ENCODE measurements around the gene OSBPL1A. TPM values are rescaled to one million over a fixed set of nuclear protein-coding genes. Genes with fewer than 3 reads are reported as not detected.

The OSBPL1A gene
- total RNA-seq, 1 donor from 2014 or later, result 29.7 TPM

GRCh38 chr18:24400587-24400986, 3.0 kb upstream of the OSBPL1A start:
- no peak overlapping the region for H3K4me3 Mint-ChIP-seq (ENCODE audit: unreplicated experiment)
- TF ChIP-seq, protein P1, sequence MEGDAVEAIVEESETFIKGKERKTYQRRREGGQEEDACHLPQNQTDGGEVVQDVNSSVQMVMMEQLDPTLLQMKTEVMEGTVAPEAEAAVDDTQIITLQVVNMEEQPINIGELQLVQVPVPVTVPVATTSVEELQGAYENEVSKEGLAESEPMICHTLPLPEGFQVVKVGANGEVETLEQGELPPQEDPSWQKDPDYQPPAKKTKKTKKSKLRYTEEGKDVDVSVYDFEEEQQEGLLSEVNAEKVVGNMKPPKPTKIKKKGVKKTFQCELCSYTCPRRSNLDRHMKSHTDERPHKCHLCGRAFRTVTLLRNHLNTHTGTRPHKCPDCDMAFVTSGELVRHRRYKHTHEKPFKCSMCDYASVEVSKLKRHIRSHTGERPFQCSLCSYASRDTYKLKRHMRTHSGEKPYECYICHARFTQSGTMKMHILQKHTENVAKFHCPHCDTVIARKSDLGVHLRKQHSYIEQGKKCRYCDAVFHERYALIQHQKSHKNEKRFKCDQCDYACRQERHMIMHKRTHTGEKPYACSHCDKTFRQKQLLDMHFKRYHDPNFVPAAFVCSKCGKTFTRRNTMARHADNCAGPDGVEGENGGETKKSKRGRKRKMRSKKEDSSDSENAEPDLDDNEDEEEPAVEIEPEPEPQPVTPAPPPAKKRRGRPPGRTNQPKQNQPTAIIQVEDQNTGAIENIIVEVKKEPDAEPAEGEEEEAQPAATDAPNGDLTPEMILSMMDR (IDR thresholded peaks at IDR 0.05), result no peak
- DNase-seq (ENCODE audit: extremely low spot score, unreplicated experiment), result no peak
- H3K27ac Mint-ChIP-seq (ENCODE audit: unreplicated experiment), result no peak overlapping the region
- no peaks in the 10 kb centered on the region for H3K36me3 Mint-ChIP-seq (ENCODE audit: unreplicated experiment)
- H3K9me3 Mint-ChIP-seq (ENCODE audit: unreplicated experiment), result no peaks in the 10 kb centered on the region
- H3K4me1 Mint-ChIP-seq (ENCODE audit: unreplicated experiment), result peaks cover 19% of the 10 kb centered on the region
- H3K27me3 Mint-ChIP-seq (ENCODE audit: unreplicated experiment), result peaks cover 3% of the 10 kb centered on the region

GRCh38 chr18:24398540-24398939, 916 bp upstream of the OSBPL1A start:
- Mint-ChIP-seq H3K36me3 (ENCODE audit: unreplicated experiment) (no peaks in the 10 kb centered on the region), H3K27ac (ENCODE audit: unreplicated experiment) (peak overlapping the region; percentile 92), H3K9me3 (ENCODE audit: unreplicated experiment) (no peaks in the 10 kb centered on the region), H3K4me1 (ENCODE audit: unreplicated experiment) (peaks cover 30% of the 10 kb centered on the region), H3K4me3 (ENCODE audit: unreplicated experiment) (peak overlapping the region; percentile 83), H3K27me3 (ENCODE audit: unreplicated experiment) (no peaks in the 10 kb centered on the region)
- DNase-seq (ENCODE audit: extremely low spot score, unreplicated experiment), result no peak
- TF ChIP-seq, protein P1 (IDR thresholded peaks at IDR 0.05), result no peak

GRCh38 chr18:24397131-24397693, 412 bp downstream of the OSBPL1A start:
- H3K36me3 Mint-ChIP-seq (ENCODE audit: unreplicated experiment), result no peaks in the 10 kb centered on the region
- DNase-seq (ENCODE audit: extremely low spot score, unreplicated experiment), result no peak
- H3K4me1 Mint-ChIP-seq (ENCODE audit: unreplicated experiment), result peaks cover 30% of the 10 kb centered on the region

DNA sequence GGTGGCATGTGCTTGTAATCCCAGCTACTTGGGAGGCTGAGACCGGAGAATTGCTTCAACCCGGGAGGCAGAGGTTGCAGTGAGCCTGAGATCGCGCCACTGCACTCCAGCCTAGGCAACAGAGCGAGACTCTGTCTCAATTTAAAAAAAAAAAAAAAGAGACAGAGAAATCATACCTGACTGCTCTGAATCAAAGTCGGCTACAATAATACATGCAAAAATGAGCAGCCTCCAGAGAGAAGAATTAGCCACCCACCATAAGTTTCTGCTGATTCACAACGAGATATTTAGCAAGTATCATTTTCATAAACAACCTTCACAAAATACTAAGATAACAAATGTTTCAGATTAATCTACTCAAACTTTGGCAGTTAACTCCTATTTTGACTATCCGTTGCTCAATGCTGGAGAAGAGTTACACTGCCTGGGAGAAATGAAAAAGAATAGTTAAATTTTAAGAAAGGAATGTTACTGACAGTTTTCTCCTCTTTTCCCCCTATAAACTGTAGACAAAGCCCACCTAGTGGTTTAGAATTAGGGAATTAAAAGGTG, 1.5 kb downstream of the OSBPL1A start:
- Mint-ChIP-seq H3K9me3 (ENCODE audit: unreplicated experiment) (no peaks in the 10 kb centered on the region), H3K36me3 (ENCODE audit: unreplicated experiment) (no peaks in the 10 kb centered on the region), H3K4me1 (ENCODE audit: unreplicated experiment) (peaks cover 30% of the 10 kb centered on the region), H3K4me3 (ENCODE audit: unreplicated experiment) (no peak overlapping the region), H3K27ac (ENCODE audit: unreplicated experiment) (no peak overlapping the region), H3K27me3 (ENCODE audit: unreplicated experiment) (no peaks in the 10 kb centered on the region)
- DNase-seq (ENCODE audit: extremely low spot score, unreplicated experiment), result no peak
- TF ChIP-seq, protein P1 (IDR thresholded peaks at IDR 0.05), result no peak

More at GRCh38 chr18:24397131-24397693, 412 bp downstream of the OSBPL1A start:
- H3K9me3 Mint-ChIP-seq (ENCODE audit: unreplicated experiment), result no peaks in the 10 kb centered on the region
- no peaks in the 10 kb centered on the region for H3K27me3 Mint-ChIP-seq (ENCODE audit: unreplicated experiment)
- TF ChIP-seq, protein P1 (IDR thresholded peaks at IDR 0.05), result no peak
- H3K4me3 Mint-ChIP-seq (ENCODE audit: unreplicated experiment), result peak overlapping the region; percentile 83
- H3K27ac Mint-ChIP-seq (ENCODE audit: unreplicated experiment), result peak overlapping the region; percentile 68

DNA sequence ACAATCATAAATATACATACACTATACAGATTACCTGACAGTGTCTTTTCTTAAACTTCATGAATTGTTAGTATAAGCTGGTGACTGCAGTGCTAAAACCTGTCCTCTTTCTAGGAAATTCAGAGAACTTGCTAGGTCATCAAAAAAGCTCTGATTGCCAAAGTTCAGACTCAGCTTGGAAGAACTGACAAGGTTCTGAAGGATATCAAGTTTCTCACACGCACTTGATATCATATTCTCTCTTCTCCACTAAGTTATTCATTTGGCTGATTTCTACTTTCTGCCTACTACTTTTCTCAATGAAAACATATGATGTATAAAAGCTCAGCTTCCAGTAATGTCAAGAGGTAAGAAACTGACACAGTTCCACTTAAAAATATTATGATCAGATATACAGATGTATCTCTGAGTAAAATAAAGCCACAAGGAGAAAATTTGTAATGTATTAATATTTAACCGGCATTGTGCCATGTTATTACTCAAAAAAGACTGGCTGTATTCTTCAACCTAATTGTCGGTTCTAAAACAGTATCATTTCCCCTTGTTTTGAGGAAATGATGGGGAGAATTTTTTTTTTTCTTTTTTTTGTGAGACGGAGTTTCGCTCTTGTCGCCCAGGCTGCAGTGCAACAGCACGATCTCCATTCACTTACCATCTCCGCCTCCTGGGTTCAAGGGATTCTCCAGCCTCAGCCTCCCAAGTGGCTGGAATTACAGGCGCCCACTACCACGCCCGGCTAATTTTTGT, 2.4 kb downstream of the OSBPL1A start:
- H3K36me3 Mint-ChIP-seq (ENCODE audit: unreplicated experiment), result peaks cover 2% of the 10 kb centered on the region
- no peaks in the 10 kb centered on the region for H3K9me3 Mint-ChIP-seq (ENCODE audit: unreplicated experiment)
- H3K4me1 Mint-ChIP-seq (ENCODE audit: unreplicated experiment), result peaks cover 30% of the 10 kb centered on the region
- H3K27me3 Mint-ChIP-seq (ENCODE audit: unreplicated experiment), result no peaks in the 10 kb centered on the region
- no peak overlapping the region for H3K27ac Mint-ChIP-seq (ENCODE audit: unreplicated experiment)
- TF ChIP-seq, protein P1 (IDR thresholded peaks at IDR 0.05), result no peak
- no peak for DNase-seq (ENCODE audit: extremely low spot score, unreplicated experiment)
- H3K4me3 Mint-ChIP-seq (ENCODE audit: unreplicated experiment), result peak overlapping the region; percentile 6

Measured in osteocyte (in vitro differentiated cells).